HepG2 (cell line): ENCODE data around the gene SAE1. TPM values are rescaled to one million over a fixed set of nuclear protein-coding genes. Genes with fewer than 3 reads are reported as not detected.
A peak's percentile ranks its signal among the peaks of the same experiment; 100 is the strongest.

Source experiments
- ARNTL ChIP-seq: sonication (generic); formaldehyde crosslinking; IDR thresholded peaks from 2 replicates; pipeline ENCODE4 v1.4.0; 2020; ENCODE audit warnings: mild to moderate bottlenecking, missing genetic modification reagents
- CAMTA2 ChIP-seq: sonication (generic); formaldehyde crosslinking; IDR thresholded peaks from 2 replicates; pipeline ENCODE4 v1.4.0; 2020; ENCODE audit warnings: mild to moderate bottlenecking, missing genetic modification reagents, borderline replicate concordance
- DMTF1 ChIP-seq: sonication (generic); formaldehyde crosslinking; IDR thresholded peaks from 2 replicates; pipeline ENCODE4 v1.4.0; 2020; ENCODE audit warnings: mild to moderate bottlenecking, missing genetic modification reagents
- EHMT2 ChIP-seq: fragments of 200-600 bp; sonication (generic); IDR thresholded peaks from 2 replicates; pipeline ENCODE4 v1.7.0; 2017; ENCODE audit warnings: antibody characterized with exemption, low read depth, low read length, borderline replicate concordance
- FOXK1 ChIP-seq: sonication (generic); formaldehyde crosslinking; IDR thresholded peaks from 2 replicates; pipeline ENCODE4 v1.4.0; 2020; ENCODE audit warnings: low read depth, missing genetic modification reagents, borderline replicate concordance
- FOXP1 ChIP-seq, 2 experiments: fragments of 450-650 bp in 1 of 2; IDR thresholded peaks; 2 replicates each; pipeline ENCODE4 v1.6.1; 2017 to 2018; ENCODE audit warnings: antibody characterized with exemption in 1 of 2
- GATAD2A ChIP-seq: IDR thresholded peaks from 2 replicates; pipeline ENCODE4 v1.6.1; 2016
- HDAC6 ChIP-seq: fragments of 200-600 bp; sonication (generic); IDR thresholded peaks from 2 replicates; pipeline ENCODE4 v1.7.0; 2017; ENCODE audit warnings: mild to moderate bottlenecking, antibody characterized with exemption, low read length, low read depth
- HES4 ChIP-seq: sonication (generic); formaldehyde crosslinking; IDR thresholded peaks from 2 replicates; pipeline ENCODE4 v1.9.0; 2021; ENCODE audit warnings: mild to moderate bottlenecking, missing genetic modification reagents, borderline replicate concordance
- HMG20B ChIP-seq: conservative IDR thresholded peaks from 2 replicates; pipeline ENCODE4 v1.6.1; 2016; ENCODE audit warnings: missing genetic modification reagents, missing compliant biosample characterization
- HMGA1 ChIP-seq: sonication (generic); formaldehyde crosslinking; conservative IDR thresholded peaks from 2 replicates; pipeline ENCODE4 v1.4.0; 2020; ENCODE audit warnings: missing genetic modification reagents
- NFE2 ChIP-seq: sonication (generic); formaldehyde crosslinking; IDR thresholded peaks from 2 replicates; pipeline ENCODE4 v1.4.0; 2020; ENCODE audit warnings: missing genetic modification reagents
- NFKBIZ ChIP-seq: IDR thresholded peaks from 2 replicates; pipeline ENCODE4 v1.6.1; 2018; ENCODE audit warnings: missing genetic modification reagents, missing compliant biosample characterization
- PITX1 ChIP-seq: sonication (generic); formaldehyde crosslinking; IDR thresholded peaks from 2 replicates; pipeline ENCODE4 v1.5.1; 2020; ENCODE audit warnings: mild to moderate bottlenecking, missing genetic modification reagents
- SRSF1 ChIP-seq: fragments of 200-400 bp; formaldehyde crosslinking; optimal IDR thresholded peaks from 2 replicates; pipeline ENCODE3; 2017; ENCODE audit warnings: mild to moderate bottlenecking, low read depth, low read length, moderate library complexity
- STAT5B ChIP-seq: sonication (generic); formaldehyde crosslinking; IDR thresholded peaks from 2 replicates; pipeline ENCODE4 v1.4.0; 2020; ENCODE audit warnings: missing genetic modification reagents
- TOE1 ChIP-seq: sonication (generic); formaldehyde crosslinking; IDR thresholded peaks from 2 replicates; pipeline ENCODE4 v1.4.0; 2020; ENCODE audit warnings: mild to moderate bottlenecking, missing genetic modification reagents
- ZBED4 ChIP-seq: sonication (generic); formaldehyde crosslinking; IDR thresholded peaks from 2 replicates; pipeline ENCODE4 v1.4.0; 2020; ENCODE audit warnings: missing genetic modification reagents, borderline replicate concordance
- ZBTB1 ChIP-seq: sonication (generic); formaldehyde crosslinking; IDR thresholded peaks from 2 replicates; pipeline ENCODE4 v1.4.0; 2020; ENCODE audit warnings: missing genetic modification reagents, borderline replicate concordance
- ZNF138 ChIP-seq: sonication (generic); formaldehyde crosslinking; IDR thresholded peaks from 2 replicates; pipeline ENCODE4 v1.5.0; 2020; ENCODE audit warnings: mild to moderate bottlenecking, low read depth, missing genetic modification reagents
- ZNF224 ChIP-seq: sonication (generic); formaldehyde crosslinking; IDR thresholded peaks from 2 replicates; pipeline ENCODE4 v1.5.0; 2020; ENCODE audit warnings: mild to moderate bottlenecking, missing genetic modification reagents
- ZNF776 ChIP-seq: sonication (generic); formaldehyde crosslinking; IDR thresholded peaks from 2 replicates; pipeline ENCODE4 v1.4.0; 2020; ENCODE audit warnings: mild to moderate bottlenecking, missing genetic modification reagents
- ZNF841 ChIP-seq: sonication (generic); formaldehyde crosslinking; IDR thresholded peaks from 2 replicates; pipeline ENCODE4 v1.8.1; 2023; ENCODE audit warnings: missing genetic modification reagents, borderline replicate concordance
- ZSCAN9 ChIP-seq: IDR thresholded peaks from 2 replicates; pipeline ENCODE4 v1.6.1; 2016; ENCODE audit warnings: borderline replicate concordance
- polyA plus RNA-seq, 8 experiments: library from polyadenylated mRNA; depleted of rRNA in 3 of 8; stranded (reverse) in 7 of 8; unstranded in 1 of 8; fragments of >200 nt; fragmentation: Illumina TruSeq in 4 of 8; extraction: Trizol in 4 of 8; gene quantifications; 2 replicates each; pipeline versions ENCODE4 v1.2.1 to v1.2.3, GENCODE V29; 2011 to 2016; ENCODE audit warnings: low read depth in 4 of 8, missing spikeins in 1 of 8, mixed read lengths in 1 of 8; ENCODE audit not compliant: insufficient read depth in 1 of 8
- total RNA-seq, 5 experiments: library from RNA; depleted of rRNA; stranded (reverse); fragments of >200 nt; fragmentation: Illumina TruSeq; extraction: Trizol; gene quantifications; 2 replicates each; pipeline ENCODE4 v1.2.3, GENCODE V29; 2016; ENCODE audit warnings: low read depth in 1 of 5

The SAE1 gene
- total and polyA plus RNA-seq, 2 of the 13 experiments (the other 11 are each of a cell fraction or from before 2014, with no cell fraction given), result 87.6 to 197 TPM

DNA sequence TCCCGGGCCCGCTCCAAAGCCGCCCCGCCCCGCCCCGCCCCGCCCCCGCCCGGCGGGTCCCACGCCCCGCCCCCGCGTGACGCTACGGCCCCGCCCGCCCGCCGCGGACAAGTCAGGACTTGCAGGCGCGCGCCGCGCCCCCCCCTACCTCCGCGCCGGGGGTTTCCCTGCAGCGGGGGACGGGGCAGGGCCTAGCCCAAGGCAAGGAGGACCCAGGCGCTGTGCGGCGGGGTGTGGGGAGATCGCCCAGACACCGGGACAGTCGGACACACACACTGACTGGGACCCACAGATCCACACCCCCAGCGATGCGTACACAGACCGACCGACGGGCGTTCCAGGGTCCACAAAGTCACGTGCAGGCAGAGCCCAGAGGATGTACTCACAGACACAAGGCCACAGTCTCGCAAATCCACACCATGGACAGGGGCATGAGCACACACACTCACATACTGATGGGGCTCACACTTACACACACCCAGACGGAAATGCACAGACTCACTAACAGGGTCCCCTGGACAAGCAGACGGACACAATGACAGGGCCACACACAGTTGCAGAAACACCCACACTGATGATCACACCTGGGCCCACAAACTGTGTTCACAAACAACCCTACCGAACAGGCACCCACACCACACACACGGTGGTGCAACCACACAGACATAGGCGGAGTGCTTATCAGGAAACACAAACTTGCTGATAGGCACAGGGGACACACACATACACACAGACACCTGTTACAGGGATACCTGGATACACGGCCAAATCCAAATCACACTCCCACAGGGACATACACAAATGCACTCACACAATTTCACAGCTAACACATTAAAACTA is 100.8 kb downstream of the SAE1 start (continued):
- TF ChIP-seq NFE2 (CRISPR knock-in tag) (no peak), ZSCAN9 (no peak; the same call in 1 of the 2 replicates), ZNF224 (no peak), CAMTA2 (CRISPR knock-in tag) (no peak), GATAD2A (peak; percentile 64), ZBED4 (CRISPR knock-in tag) (no peak; the same call in 1 of the 2 replicates), ZBTB1 (CRISPR knock-in tag) (no peak), FOXP1 (IDR thresholded peaks at IDR 0.05) (no peak), FOXP1 (CRISPR knock-in tag; IDR thresholded peaks at IDR 0.05) (no peak), ZNF841 (CRISPR knock-in tag) (no peak), ZNF138 (CRISPR knock-in tag) (0 out of 2 replicates have a peak, but pooled peaks have one; percentile 17), HMG20B (no peak), DMTF1 (CRISPR knock-in tag) (no peak), FOXK1 (CRISPR knock-in tag) (peak; percentile 53; the same call in 1 of the 2 replicates), HMGA1 (CRISPR knock-in tag) (no peak), HDAC6 (no peak), SRSF1 (no peak), EHMT2 (no peak), STAT5B (CRISPR knock-in tag) (no peak), HES4 (CRISPR knock-in tag) (peak; percentile 87), ZNF776 (CRISPR knock-in tag) (peak; percentile 81; the same call in 1 of the 2 replicates), TOE1 (CRISPR knock-in tag) (no peak), NFKBIZ (no peak; the same call in 1 of the 2 replicates), ARNTL (CRISPR knock-in tag) (peak; percentile 97), PITX1 (CRISPR knock-in tag) (0 out of 2 replicates have a peak, but pooled peaks have one; percentile 27)
